HL-60 (cell line): Measurements from ENCODE around the gene PDXK.

Experiments used
- DNase-seq, 2 experiments: peaks; one replicate each; pipeline ENCODE4 v3.0.0-alpha.2; 2010 to 2020; ENCODE audit warnings: low read depth in 1 of 2, low spot score in 1 of 2
- H3K27ac ChIP-seq: fragments of 250-450 bp; sonication (Bioruptor Pico); replicated peaks from 2 replicates; pipeline ENCODE4 v1.5.1; 2020; ENCODE audit warnings: mild to moderate bottlenecking, moderate library complexity
- H3K27me3 ChIP-seq: fragments of 250-450 bp; sonication (Bioruptor Pico); 2 replicates; pipeline ENCODE4 v1.5.1; 2021; ENCODE audit warnings: mild to moderate bottlenecking, moderate library complexity; ENCODE audit not compliant: insufficient read depth, poor library complexity, severe bottlenecking
- H3K4me3 ChIP-seq: replicated peaks from 2 replicates; pipeline ENCODE4 v1.5.1; 2011; ENCODE audit warnings: mild to moderate bottlenecking, control low read depth, low read length; ENCODE audit not compliant: insufficient read depth
- CTCF ChIP-seq: IDR thresholded peaks from one replicate; pipeline ENCODE4 v1.5.1; 2011; ENCODE audit warnings: low read length, control low read depth, inconsistent platforms; ENCODE audit not compliant: insufficient read depth
- GABPA ChIP-seq: IDR thresholded peaks from 2 replicates; pipeline ENCODE4 v1.6.1; 2012; ENCODE audit warnings: low read depth
- POLR2AphosphoS5 ChIP-seq: IDR thresholded peaks from 2 replicates; pipeline ENCODE4 v1.6.1; 2012; ENCODE audit warnings: low read depth
- REST ChIP-seq: IDR thresholded peaks from 2 replicates; pipeline ENCODE4 v1.6.1; 2012; ENCODE audit warnings: low read depth; ENCODE audit not compliant: insufficient replicate concordance
- SPI1 ChIP-seq: IDR thresholded peaks from 2 replicates; pipeline ENCODE4 v1.6.1; 2012; ENCODE audit warnings: low read depth, mild to moderate bottlenecking, borderline replicate concordance

Gene PDXK

GRCh38 chr21:43726686-43727518 lies 8.0 kb downstream of the PDXK start:
- no peaks in the 10 kb centered on the region for H3K27me3 ChIP-seq
- 0 out of 2 replicates have a peak overlapping the region, but pooled peaks have one; percentile 17 for H3K4me3 ChIP-seq
- DNase-seq, result peak; percentile 49 to 57
- no peak for TF ChIP-seq REST
- TF ChIP-seq GABPA, result no peak
- no peak for TF ChIP-seq CTCF
- TF ChIP-seq SPI1, result no peak
- no peak for TF ChIP-seq POLR2AphosphoS5
- H3K27ac ChIP-seq, result peak overlapping the region; percentile 81

GRCh38 chr21:43727519-43728153 lies 8.7 kb downstream of the PDXK start:
- peak overlapping the region; percentile 81 for H3K27ac ChIP-seq
- H3K4me3 ChIP-seq, result peak overlapping the region; percentile 40
- DNase-seq, result peak; percentile 58 to 70
- H3K27me3 ChIP-seq, result no peaks in the 10 kb centered on the region
- TF ChIP-seq POLR2AphosphoS5, result no peak; the same call in 1 of the 2 replicates
- TF ChIP-seq SPI1, result peak; percentile 13; the same call in 1 of the 2 replicates
- peak; percentile 43 for TF ChIP-seq CTCF

- DNase-seq, result peak in 1 of 2 experiments; percentile 65
- H3K27ac ChIP-seq, result peak overlapping the region; percentile 81
- H3K4me3 ChIP-seq, result peak overlapping the region; percentile 40
- H3K27me3 ChIP-seq, result no peaks in the 10 kb centered on the region
- no peak for TF ChIP-seq SPI1
- TF ChIP-seq CTCF, result no peak
- TF ChIP-seq POLR2AphosphoS5, result no peak
- no peak for TF ChIP-seq REST
- no peak for TF ChIP-seq GABPA
Observed at GRCh38 chr21:43728154-43728466, 9.2 kb downstream of the PDXK start.
